Measurements from ENCODE around the gene FHIT.
"Not testable (repeated sequence)": the region's sequence is repeated elsewhere in the genome, so short reads cannot be mapped to it uniquely, and the experiment has no call there.

The FHIT gene

GRCh38 chr3:61202086-61202485 lies 49.2 kb downstream of the FHIT start:
- no peaks in the 10 kb centered on the region for H3K36me3 ChIP-seq (ENCODE audit: control insufficient read depth in 5 of 5, insufficient read depth in 5 of 5, low read length in 5 of 5)
- H3K27me3 ChIP-seq (ENCODE audit: control insufficient read depth in 5 of 5, insufficient read depth in 4 of 5, low read length in 5 of 5), result no peaks in the 10 kb centered on the region
- no peaks in the 10 kb centered on the region for H3K4me1 ChIP-seq (ENCODE audit: control insufficient read depth in 5 of 5, insufficient read depth in 5 of 5, low read length in 5 of 5)

GRCh38 chr3:61201071-61201470 lies 50.2 kb downstream of the FHIT start:
- no peaks in the 10 kb centered on the region for H3K9me3 ChIP-seq (ENCODE audit: control insufficient read depth in 5 of 5, low read length in 5 of 5)
- H3K36me3 ChIP-seq (ENCODE audit: control insufficient read depth in 5 of 5, insufficient read depth in 5 of 5, low read length in 5 of 5), result no peaks in the 10 kb centered on the region
- H3K27me3 ChIP-seq (ENCODE audit: control insufficient read depth in 5 of 5, insufficient read depth in 4 of 5, low read length in 5 of 5), result no peaks in the 10 kb centered on the region
- H3K4me3 ChIP-seq (ENCODE audit: low read depth in 1 of 5, low read length in 5 of 5), result no peak overlapping the region
- H3K27ac ChIP-seq (ENCODE audit: low read depth, low read length), result no peak overlapping the region
- no peaks in the 10 kb centered on the region for H3K4me1 ChIP-seq (ENCODE audit: control insufficient read depth in 5 of 5, insufficient read depth in 5 of 5, low read length in 5 of 5)
- no peak overlapping the region for H3K9ac ChIP-seq (ENCODE audit: low read length in 5 of 5)

More at GRCh38 chr3:61202086-61202485, 49.2 kb downstream of the FHIT start:
- no peaks in the 10 kb centered on the region for H3K9me3 ChIP-seq (ENCODE audit: control insufficient read depth in 5 of 5, low read length in 5 of 5)
- H3K4me3 ChIP-seq (ENCODE audit: low read depth in 1 of 5, low read length in 5 of 5), result no peak overlapping the region
- H3K27ac ChIP-seq (ENCODE audit: low read depth, low read length), result no peak overlapping the region
- H3K9ac ChIP-seq (ENCODE audit: low read length in 5 of 5), result no peak overlapping the region

- no peaks in the 10 kb centered on the region for H3K27me3 ChIP-seq (ENCODE audit: control insufficient read depth in 5 of 5, insufficient read depth in 4 of 5, low read length in 5 of 5)
These were observed 51.0 kb downstream of the FHIT start for GRCh38 chr3:61200270-61200669.

GRCh38 chr3:61199843-61200242 lies 51.4 kb downstream of the FHIT start:
- Histone ChIP-seq H3K4me1 (ENCODE audit: control insufficient read depth in 5 of 5, insufficient read depth in 5 of 5, low read length in 5 of 5) (no peaks in the 10 kb centered on the region), H3K9ac (ENCODE audit: low read length in 5 of 5) (no peak overlapping the region), H3K4me3 (ENCODE audit: low read depth in 1 of 5, low read length in 5 of 5) (no peak overlapping the region), H3K27ac (ENCODE audit: low read depth, low read length) (no peak overlapping the region), H3K36me3 (ENCODE audit: control insufficient read depth in 5 of 5, insufficient read depth in 5 of 5, low read length in 5 of 5) (no peaks in the 10 kb centered on the region), H3K27me3 (ENCODE audit: control insufficient read depth in 5 of 5, insufficient read depth in 4 of 5, low read length in 5 of 5) (no peaks in the 10 kb centered on the region), H3K9me3 (ENCODE audit: control insufficient read depth in 5 of 5, low read length in 5 of 5) (no peaks in the 10 kb centered on the region)

More at GRCh38 chr3:61200270-61200669, 51.0 kb downstream of the FHIT start:
- Histone ChIP-seq H3K4me1 (ENCODE audit: control insufficient read depth in 5 of 5, insufficient read depth in 5 of 5, low read length in 5 of 5) (no peaks in the 10 kb centered on the region), H3K4me3 (ENCODE audit: low read depth in 1 of 5, low read length in 5 of 5) (no peak overlapping the region), H3K36me3 (ENCODE audit: control insufficient read depth in 5 of 5, insufficient read depth in 5 of 5, low read length in 5 of 5) (no peaks in the 10 kb centered on the region), H3K27ac (ENCODE audit: low read depth, low read length) (no peak overlapping the region), H3K9ac (ENCODE audit: low read length in 5 of 5) (no peak overlapping the region), H3K9me3 (ENCODE audit: control insufficient read depth in 5 of 5, low read length in 5 of 5) (no peaks in the 10 kb centered on the region)

GRCh38 chr3:61194892-61195538 lies 56.2 kb downstream of the FHIT start:
- H3K27me3 ChIP-seq (ENCODE audit: control insufficient read depth in 5 of 5, insufficient read depth in 4 of 5, low read length in 5 of 5), result no peaks in the 10 kb centered on the region

GRCh38 chr3:61192222-61192621 lies 59.0 kb downstream of the FHIT start:
- H3K4me1 ChIP-seq (ENCODE audit: control insufficient read depth in 5 of 5, insufficient read depth in 5 of 5, low read length in 5 of 5), result no peaks in the 10 kb centered on the region

More at GRCh38 chr3:61194892-61195538, 56.2 kb downstream of the FHIT start:
- Histone ChIP-seq H3K4me1 (ENCODE audit: control insufficient read depth in 5 of 5, insufficient read depth in 5 of 5, low read length in 5 of 5) (no peaks in the 10 kb centered on the region), H3K36me3 (ENCODE audit: control insufficient read depth in 5 of 5, insufficient read depth in 5 of 5, low read length in 5 of 5) (no peaks in the 10 kb centered on the region), H3K9me3 (ENCODE audit: control insufficient read depth in 5 of 5, low read length in 5 of 5) (no peaks in the 10 kb centered on the region), H3K4me3 (ENCODE audit: low read depth in 1 of 5, low read length in 5 of 5) (no peak overlapping the region), H3K27ac (ENCODE audit: low read depth, low read length) (no peak overlapping the region), H3K9ac (ENCODE audit: low read length in 5 of 5) (no peak overlapping the region)

GRCh38 chr3:61190205-61190604 lies 61.0 kb downstream of the FHIT start:
- not testable (repeated sequence) for H3K36me3 ChIP-seq (ENCODE audit: control insufficient read depth in 5 of 5, insufficient read depth in 5 of 5, low read length in 5 of 5); H3K27me3 ChIP-seq (ENCODE audit: control insufficient read depth in 5 of 5, insufficient read depth in 4 of 5, low read length in 5 of 5); H3K9me3 ChIP-seq (ENCODE audit: control insufficient read depth in 5 of 5, low read length in 5 of 5); H3K4me3 ChIP-seq (ENCODE audit: low read depth in 1 of 5, low read length in 5 of 5); H3K27ac ChIP-seq (ENCODE audit: low read depth, low read length); H3K9ac ChIP-seq (ENCODE audit: low read length in 5 of 5); H3K4me1 ChIP-seq (ENCODE audit: control insufficient read depth in 5 of 5, insufficient read depth in 5 of 5, low read length in 5 of 5)

More at GRCh38 chr3:61192222-61192621, 59.0 kb downstream of the FHIT start:
- H3K36me3 ChIP-seq (ENCODE audit: control insufficient read depth in 5 of 5, insufficient read depth in 5 of 5, low read length in 5 of 5), result no peaks in the 10 kb centered on the region
- no peaks in the 10 kb centered on the region for H3K27me3 ChIP-seq (ENCODE audit: control insufficient read depth in 5 of 5, insufficient read depth in 4 of 5, low read length in 5 of 5)
- no peak overlapping the region for H3K27ac ChIP-seq (ENCODE audit: low read depth, low read length)
- no peaks in the 10 kb centered on the region for H3K9me3 ChIP-seq (ENCODE audit: control insufficient read depth in 5 of 5, low read length in 5 of 5)
- no peak overlapping the region for H3K4me3 ChIP-seq (ENCODE audit: low read depth in 1 of 5, low read length in 5 of 5)
- H3K9ac ChIP-seq (ENCODE audit: low read length in 5 of 5), result no peak overlapping the region

GRCh38 chr3:61186030-61186429 lies 65.2 kb downstream of the FHIT start:
- H3K27me3 ChIP-seq (ENCODE audit: control insufficient read depth in 5 of 5, insufficient read depth in 4 of 5, low read length in 5 of 5), result no peaks in the 10 kb centered on the region
- H3K36me3 ChIP-seq (ENCODE audit: control insufficient read depth in 5 of 5, insufficient read depth in 5 of 5, low read length in 5 of 5), result no peaks in the 10 kb centered on the region
- no peaks in the 10 kb centered on the region for H3K9me3 ChIP-seq (ENCODE audit: control insufficient read depth in 5 of 5, low read length in 5 of 5)
- no peak overlapping the region for H3K4me3 ChIP-seq (ENCODE audit: low read depth in 1 of 5, low read length in 5 of 5)
- no peak overlapping the region for H3K27ac ChIP-seq (ENCODE audit: low read depth, low read length)
- no peak overlapping the region for H3K9ac ChIP-seq (ENCODE audit: low read length in 5 of 5)
- no peaks in the 10 kb centered on the region for H3K4me1 ChIP-seq (ENCODE audit: control insufficient read depth in 5 of 5, insufficient read depth in 5 of 5, low read length in 5 of 5)

GRCh38 chr3:61184956-61185355 lies 66.3 kb downstream of the FHIT start:
- Histone ChIP-seq H3K27ac (ENCODE audit: low read depth, low read length) (no peak overlapping the region), H3K4me3 (ENCODE audit: low read depth in 1 of 5, low read length in 5 of 5) (no peak overlapping the region), H3K9me3 (ENCODE audit: control insufficient read depth in 5 of 5, low read length in 5 of 5) (no peaks in the 10 kb centered on the region), H3K9ac (ENCODE audit: low read length in 5 of 5) (no peak overlapping the region), H3K4me1 (ENCODE audit: control insufficient read depth in 5 of 5, insufficient read depth in 5 of 5, low read length in 5 of 5) (no peaks in the 10 kb centered on the region), H3K27me3 (ENCODE audit: control insufficient read depth in 5 of 5, insufficient read depth in 4 of 5, low read length in 5 of 5) (no peaks in the 10 kb centered on the region), H3K36me3 (ENCODE audit: control insufficient read depth in 5 of 5, insufficient read depth in 5 of 5, low read length in 5 of 5) (no peaks in the 10 kb centered on the region)

GRCh38 chr3:61182662-61183061 lies 68.6 kb downstream of the FHIT start:
- Histone ChIP-seq H3K9ac (ENCODE audit: low read length in 5 of 5) (no peak overlapping the region), H3K9me3 (ENCODE audit: control insufficient read depth in 5 of 5, low read length in 5 of 5) (no peaks in the 10 kb centered on the region), H3K4me1 (ENCODE audit: control insufficient read depth in 5 of 5, insufficient read depth in 5 of 5, low read length in 5 of 5) (no peaks in the 10 kb centered on the region), H3K4me3 (ENCODE audit: low read depth in 1 of 5, low read length in 5 of 5) (no peak overlapping the region), H3K27ac (ENCODE audit: low read depth, low read length) (no peak overlapping the region), H3K36me3 (ENCODE audit: control insufficient read depth in 5 of 5, insufficient read depth in 5 of 5, low read length in 5 of 5) (no peaks in the 10 kb centered on the region), H3K27me3 (ENCODE audit: control insufficient read depth in 5 of 5, insufficient read depth in 4 of 5, low read length in 5 of 5) (no peaks in the 10 kb centered on the region)
